ENCODE measurements around the gene MARS2.

- TF ChIP-seq YY1 (IDR thresholded peaks at IDR 0.05) (no peak), EGR1 (IDR thresholded peaks at IDR 0.05; ENCODE audit: low read depth in 2 of 2) (no peak), HNF4G (IDR thresholded peaks at IDR 0.05) (no peak), CTCF (IDR thresholded peaks at IDR 0.05; ENCODE audit: low read depth, low read length, missing input control) (no peak), JUND (IDR thresholded peaks at IDR 0.05) (no peak)
Measured at GRCh38 chr2:197708331-197708730, 3.2 kb downstream of the MARS2 start.
